CD4-positive, alpha-beta T cell (primary cell): Measurements from ENCODE around the gene CIRBP. TPM values are rescaled to one million over a fixed set of nuclear protein-coding genes. Genes with fewer than 3 reads are reported as not detected.

Source experiments
- ATAC-seq: fragments of 200-7000 bp; cut with Tn5 transposase; one replicate; pipeline ENCODE4 v1.10.0; 2022; ENCODE audit warnings: mild to moderate bottlenecking; ENCODE audit not compliant: poor library complexity
- CTCF ChIA-PET: fragments of 350-600 bp; sonication (Branson Sonifier 250); formaldehyde crosslinking; loops from one replicate; lab custom pipeline; 2021; ENCODE audit warnings: antibody characterized with exemption, inconsistent platforms; lab: Charles Lee
- POLR2A ChIA-PET: fragments of 350-600 bp; sonication (Branson Sonifier 250); formaldehyde crosslinking; loops from one replicate; lab custom pipeline; 2021; ENCODE audit warnings: antibody characterized with exemption, inconsistent platforms; lab: Charles Lee
- DNase-seq, 14 experiments: peaks; one replicate each; pipeline ENCODE4 v3.0.0-alpha.2; 2013 to 2020; ENCODE audit warnings: mixed read lengths in 2 of 14
- H3K27ac ChIP-seq, 2 donors: one replicate each; pipeline versions ENCODE4 v1.5.1 to v1.7.0; 2013; ENCODE audit warnings: low read length in 2 of 2, low read depth in 1 of 2, mild to moderate bottlenecking in 1 of 2
- H3K27me3 ChIP-seq, 2 experiments: 1 replicate in 1 of 2; 2 replicates in 1 of 2; pipeline versions ENCODE4 v1.6.1 to v1.7.0; 2013; ENCODE audit warnings: low read length in 2 of 2, control low read depth in 1 of 2, mild to moderate bottlenecking in 1 of 2, moderate library complexity in 1 of 2; ENCODE audit not compliant: insufficient read depth in 2 of 2, control insufficient read depth in 1 of 2
- H3K36me3 ChIP-seq: one replicate; pipeline ENCODE4 v1.6.1; 2013; ENCODE audit warnings: low read length, control low read depth; ENCODE audit not compliant: insufficient read depth
- H3K4me1 ChIP-seq: one replicate; pipeline ENCODE4 v1.6.1; 2013; ENCODE audit warnings: low read length, control low read depth; ENCODE audit not compliant: insufficient read depth
- H3K4me3 ChIP-seq: one replicate; pipeline ENCODE4 v1.5.1; 2013; ENCODE audit warnings: mild to moderate bottlenecking, low read length, moderate library complexity
- H3K9me3 ChIP-seq, 2 experiments: 1 replicate in 1 of 2; 2 replicates in 1 of 2; pipeline versions ENCODE4 v1.6.1 to v1.7.0; 2013; ENCODE audit warnings: low read length in 2 of 2, mild to moderate bottlenecking in 2 of 2, control low read depth in 1 of 2, moderate library complexity in 1 of 2; ENCODE audit not compliant: control insufficient read depth in 1 of 2, insufficient read depth in 1 of 2
- H3K27ac Mint-ChIP-seq: one replicate; pipeline ENCODE4 v1.8.0; 2020; ENCODE audit warnings: mixed read lengths
- H3K27me3 Mint-ChIP-seq: one replicate; pipeline ENCODE4 v1.8.0; 2021; ENCODE audit warnings: mixed read lengths
- H3K36me3 Mint-ChIP-seq: one replicate; pipeline ENCODE4 v1.8.0; 2021; ENCODE audit warnings: low read depth, mixed read lengths
- H3K4me1 Mint-ChIP-seq: one replicate; pipeline ENCODE4 v1.8.0; 2021; ENCODE audit warnings: low read depth, mixed read lengths
- H3K4me3 Mint-ChIP-seq: one replicate; pipeline ENCODE4 v1.8.0; 2020; ENCODE audit warnings: mild to moderate bottlenecking, mixed read lengths
- H3K9me3 Mint-ChIP-seq: one replicate; pipeline ENCODE4 v1.8.0; 2020; ENCODE audit warnings: mixed read lengths
- intact Hi-C, 2 experiments: fragments of 100-400 bp; cut with DNase I in 1 of 2; cut with micrococcal nuclease in 1 of 2; formaldehyde crosslinking; loops; one replicate each; pipeline versions ENCODE4 v1.15.1 to v1.9.0; 2023 to 2025; cut with DNase I, micrococcal nuclease
- polyA plus RNA-seq, 2 donors: library from polyadenylated mRNA; unstranded; fragments of 120-200 nt; gene quantifications; one replicate each; pipeline ENCODE4 v1.2.1, GENCODE V29; 2013
- total RNA-seq, 174 experiments: library from RNA in 2 of 174; stranded (reverse) in 2 of 174; gene quantifications; one replicate each; pipeline ENCODE4 v1.2.3 and lab custom pipeline; 2021 to 2026
- TF ChIP-seq, protein P1 (sequence below): fragments of 200-600 bp; IDR thresholded peaks from one replicate; pipeline ENCODE4 v1.8.0; 2022; ENCODE audit warnings: antibody characterized with exemption, mild to moderate bottlenecking

Gene CIRBP
- 100 to 1,000 TPM; 614 to 628 TPM for total RNA-seq
- polyA plus RNA-seq (2013, experiment 1 of 2), result 536 TPM
- 523 TPM for polyA plus RNA-seq (2013, experiment 2 of 2)
- 138 to 619 (median 389) reads per million in 172 experiments for total RNA-seq (lab: John Stamatoyannopoulos, UW)

DNA sequence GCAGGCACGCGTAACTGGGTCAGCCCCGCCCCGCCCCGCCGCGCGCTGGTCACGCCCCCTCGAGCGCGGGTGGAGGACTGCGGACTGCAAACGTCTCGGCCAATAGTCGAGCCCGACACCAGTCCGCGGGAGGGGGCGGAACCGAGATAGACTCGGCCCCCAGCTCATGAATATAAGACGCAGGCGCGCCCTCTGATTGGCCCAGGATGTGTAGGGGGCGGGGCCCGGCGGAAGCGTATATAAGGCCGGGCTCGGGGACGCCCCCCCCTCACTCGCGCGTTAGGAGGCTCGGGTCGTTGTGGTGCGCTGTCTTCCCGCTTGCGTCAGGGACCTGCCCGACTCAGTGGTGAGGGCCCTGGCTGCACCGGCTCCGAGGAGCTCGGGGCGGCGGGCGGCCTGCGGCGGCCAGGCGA, at the start of gene CIRBP:
TSS of gene CIRBP (plus strand) at position 268 of the 413 bp plus-strand sequence. CDS start 1,602 bp downstream, outside the sequence.
- TF ChIP-seq, protein P1, sequence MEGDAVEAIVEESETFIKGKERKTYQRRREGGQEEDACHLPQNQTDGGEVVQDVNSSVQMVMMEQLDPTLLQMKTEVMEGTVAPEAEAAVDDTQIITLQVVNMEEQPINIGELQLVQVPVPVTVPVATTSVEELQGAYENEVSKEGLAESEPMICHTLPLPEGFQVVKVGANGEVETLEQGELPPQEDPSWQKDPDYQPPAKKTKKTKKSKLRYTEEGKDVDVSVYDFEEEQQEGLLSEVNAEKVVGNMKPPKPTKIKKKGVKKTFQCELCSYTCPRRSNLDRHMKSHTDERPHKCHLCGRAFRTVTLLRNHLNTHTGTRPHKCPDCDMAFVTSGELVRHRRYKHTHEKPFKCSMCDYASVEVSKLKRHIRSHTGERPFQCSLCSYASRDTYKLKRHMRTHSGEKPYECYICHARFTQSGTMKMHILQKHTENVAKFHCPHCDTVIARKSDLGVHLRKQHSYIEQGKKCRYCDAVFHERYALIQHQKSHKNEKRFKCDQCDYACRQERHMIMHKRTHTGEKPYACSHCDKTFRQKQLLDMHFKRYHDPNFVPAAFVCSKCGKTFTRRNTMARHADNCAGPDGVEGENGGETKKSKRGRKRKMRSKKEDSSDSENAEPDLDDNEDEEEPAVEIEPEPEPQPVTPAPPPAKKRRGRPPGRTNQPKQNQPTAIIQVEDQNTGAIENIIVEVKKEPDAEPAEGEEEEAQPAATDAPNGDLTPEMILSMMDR, result no peak
- Histone ChIP-seq H3K9me3 (no peaks in the 10 kb centered on the region), H3K4me3 (peak within 1 kb of the TSS; percentile 99), H3K27ac (peak within 1 kb of the TSS; percentile 78 to 84), H3K27me3 (no peaks in the 10 kb centered on the region), H3K4me1 (peaks cover 86% of the 10 kb centered on the region), H3K36me3 (peaks cover 44% of the 10 kb centered on the region)
- Mint-ChIP-seq H3K4me1 (peaks cover 68% of the 10 kb centered on the region), H3K27me3 (no peaks in the 10 kb centered on the region), H3K36me3 (peaks cover 51% of the 10 kb centered on the region), H3K27ac (peak within 1 kb of the TSS; percentile 88), H3K9me3 (no peaks in the 10 kb centered on the region), H3K4me3 (peak within 1 kb of the TSS; percentile 94)
- POLR2A ChIA-PET, result interaction anchor here (0.6 to 10.3 kb wide), 79 partner anchors 9 to 1789 kb away, joined by 3 to 476 read pairs (median 5); partner anchors contain the start of genes ABCA7, ARHGAP45, ATP5F1D and CBARP
- CTCF ChIA-PET, result interaction anchor here (1.0 to 11.0 kb wide), 2 partner anchors 16 to 25 kb away, joined by 6 to 255 read pairs; no protein-coding TSS in a partner anchor
- DNase-seq (peak; percentile 98 to 100 (median 99)), ATAC-seq (peak; percentile 81)
- intact Hi-C loops, result loop anchor here in 1 of 2 experiments (1.0 kb wide), 1 partner anchor 10 kb away; no protein-coding TSS in a partner anchor

DNA sequence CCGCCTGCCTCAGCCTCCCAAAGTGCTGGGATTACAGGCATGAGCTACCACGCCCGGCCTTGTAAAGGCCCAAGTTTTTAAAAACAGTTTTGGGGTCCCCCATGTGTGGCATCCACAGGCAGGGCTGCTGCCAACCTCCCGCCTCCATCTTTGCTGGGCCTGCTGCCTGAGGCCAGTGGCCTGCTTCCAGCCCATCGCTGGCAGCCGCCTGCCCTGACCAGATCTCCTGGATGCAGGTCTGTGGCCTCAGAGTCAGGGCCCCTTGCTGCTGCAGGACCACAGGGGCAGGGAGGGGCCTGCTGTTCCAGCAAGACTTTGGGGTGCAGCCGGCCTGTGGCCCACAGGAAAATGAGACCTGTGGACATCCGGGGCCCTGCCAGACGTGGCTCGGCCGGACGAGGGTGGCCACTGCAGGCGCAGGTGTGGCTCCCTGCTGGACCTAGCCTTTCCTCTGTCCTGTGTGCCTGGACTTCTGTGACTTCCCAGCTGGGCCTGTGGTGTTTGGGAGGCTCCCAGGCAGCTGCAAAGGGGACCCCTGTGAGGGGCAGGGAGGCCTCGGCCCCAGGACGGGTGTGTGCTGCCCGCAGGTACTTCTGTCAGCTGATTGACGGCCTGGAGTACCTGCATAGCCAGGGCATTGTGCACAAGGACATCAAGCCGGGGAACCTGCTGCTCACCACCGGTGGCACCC, 49.2 kb upstream of the CIRBP start:
- POLR2A ChIA-PET, result no interaction called here
- H3K27me3 ChIP-seq, result no peaks in the 10 kb centered on the region
- Mint-ChIP-seq H3K4me1 (no peaks in the 10 kb centered on the region), H3K9me3 (no peaks in the 10 kb centered on the region), H3K27me3 (no peaks in the 10 kb centered on the region), H3K36me3 (peaks cover 7% of the 10 kb centered on the region), H3K27ac (no peak overlapping the region), H3K4me3 (no peak overlapping the region)
- no peak for DNase-seq
- no peaks in the 10 kb centered on the region for H3K4me1 ChIP-seq
- no peak for ATAC-seq
- peaks cover 50% of the 10 kb centered on the region for H3K36me3 ChIP-seq
- CTCF ChIA-PET, result no interaction called here
- no peak overlapping the region for H3K27ac ChIP-seq
- TF ChIP-seq, protein P1, result no peak
- intact Hi-C loops, result no loop called here
- no peak overlapping the region for H3K4me3 ChIP-seq
- no peaks in the 10 kb centered on the region for H3K9me3 ChIP-seq

DNA sequence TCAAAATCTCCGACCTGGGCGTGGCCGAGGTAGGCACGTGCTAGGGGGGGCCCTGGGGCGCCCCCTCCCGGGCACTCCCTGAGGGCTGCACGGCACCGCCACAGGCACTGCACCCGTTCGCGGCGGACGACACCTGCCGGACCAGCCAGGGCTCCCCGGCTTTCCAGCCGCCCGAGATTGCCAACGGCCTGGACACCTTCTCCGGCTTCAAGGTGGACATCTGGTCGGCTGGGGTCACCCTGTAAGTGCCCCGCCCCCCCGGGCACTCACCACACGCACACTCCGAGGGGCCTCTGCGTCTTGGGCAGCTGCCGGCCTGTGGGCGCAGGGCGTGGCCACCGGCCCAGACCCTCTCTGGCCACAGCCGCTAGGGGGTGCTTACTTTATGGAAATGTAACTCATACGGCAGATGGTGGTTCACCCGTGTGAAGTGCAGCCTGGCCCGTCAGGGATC, 48.6 kb upstream of the CIRBP start:
- ATAC-seq, result no peak
- Histone ChIP-seq H3K27ac (no peak overlapping the region), H3K4me3 (no peak overlapping the region), H3K9me3 (no peaks in the 10 kb centered on the region), H3K27me3 (no peaks in the 10 kb centered on the region), H3K36me3 (peaks cover 50% of the 10 kb centered on the region), H3K4me1 (no peaks in the 10 kb centered on the region)
- Mint-ChIP-seq H3K27ac (no peak overlapping the region), H3K27me3 (no peaks in the 10 kb centered on the region), H3K9me3 (no peaks in the 10 kb centered on the region), H3K4me1 (no peaks in the 10 kb centered on the region), H3K4me3 (no peak overlapping the region), H3K36me3 (peaks cover 7% of the 10 kb centered on the region)
- CTCF ChIA-PET, result no interaction called here
- POLR2A ChIA-PET, result no interaction called here
- intact Hi-C loops, result no loop called here
- no peak for DNase-seq
- TF ChIP-seq, protein P1, result no peak
